GM19438 (cell line): ENCODE measurements around the gene RGMA.

Experiments
- ATAC-seq: cut with Tn5 transposase; IDR thresholded peaks from one replicate; pipeline ENCODE4 v1.9.1; 2021; ENCODE audit warnings: low read depth; ENCODE audit not compliant: unreplicated experiment

RGMA gene

GRCh38 chr15:93024716-93025624 is 64.0 kb downstream of the RGMA start:
- no peak for ATAC-seq

- no peak for ATAC-seq
Observed at GRCh38 chr15:93024293-93024692, 64.7 kb downstream of the RGMA start.

GRCh38 chr15:93020976-93021772 is 67.8 kb downstream of the RGMA start:
- ATAC-seq = peak; percentile 67

GRCh38 chr15:93019971-93020370 is 69.0 kb downstream of the RGMA start:
- no peak for ATAC-seq

GRCh38 chr15:93019090-93019489 is 69.9 kb downstream of the RGMA start:
- no peak for ATAC-seq

- no peak for ATAC-seq
Observed at GRCh38 chr15:93018574-93018973, 70.4 kb downstream of the RGMA start.

GRCh38 chr15:93017526-93017925 is 71.5 kb downstream of the RGMA start:
- ATAC-seq = no peak

GRCh38 chr15:93012786-93013185 is 76.2 kb downstream of the RGMA start:
- ATAC-seq = no peak

- no peak for ATAC-seq
Observed at GRCh38 chr15:93007994-93008393, 81.0 kb downstream of the RGMA start.

- ATAC-seq = no peak
Observed at GRCh38 chr15:93005133-93005532, 83.9 kb downstream of the RGMA start.

GRCh38 chr15:93001881-93002280 is 87.1 kb downstream of the RGMA start:
- ATAC-seq = no peak

GRCh38 chr15:93001156-93001555 is 87.9 kb downstream of the RGMA start:
- no peak for ATAC-seq

GRCh38 chr15:92997821-92998220 is 91.2 kb downstream of the RGMA start:
- ATAC-seq = no peak

- no peak for ATAC-seq
Observed at GRCh38 chr15:92992720-92993119, 96.3 kb downstream of the RGMA start.

- no peak for ATAC-seq
Observed at GRCh38 chr15:92990031-92990430, 99.0 kb downstream of the RGMA start.

- ATAC-seq = peak; percentile 72
Observed at GRCh38 chr15:92989470-92989869, 99.5 kb downstream of the RGMA start.
